KMS-11 (cell line): ENCODE measurements around the gene ACHE.
"Not testable (repeated sequence)": the region's sequence is repeated elsewhere in the genome, so short reads cannot be mapped to it uniquely, and the experiment has no call there.

ENCODE experiments used
- H2AFZ ChIP-seq: fragments of 200-600 bp; sonication (generic); 2 replicates; pipeline ENCODE4 v1.6.1; 2016; ENCODE audit warnings: antibody characterized with exemption, mixed run types, low read depth
- H3K27ac ChIP-seq: fragments of 200-600 bp; sonication (generic); 2 replicates; pipeline ENCODE4 v1.6.1; 2016; ENCODE audit warnings: mild to moderate bottlenecking, mixed run types
- H3K27me3 ChIP-seq: fragments of 200-600 bp; sonication (generic); 2 replicates; pipeline ENCODE4 v1.6.1; 2017; ENCODE audit warnings: mild to moderate bottlenecking, low read depth, mixed run types, moderate library complexity; ENCODE audit not compliant: insufficient read depth
- H3K36me3 ChIP-seq: fragments of 200-600 bp; sonication (generic); 2 replicates; pipeline ENCODE4 v1.6.1; 2017; ENCODE audit warnings: mild to moderate bottlenecking, mixed run types; ENCODE audit not compliant: insufficient read depth
- H3K4me1 ChIP-seq: fragments of 200-600 bp; sonication (generic); 2 replicates; pipeline ENCODE4 v1.6.1; 2016; ENCODE audit warnings: mild to moderate bottlenecking, low read depth, mixed run types; ENCODE audit not compliant: poor library complexity, severe bottlenecking
- H3K4me2 ChIP-seq: fragments of 200-600 bp; sonication (generic); 2 replicates; pipeline ENCODE4 v1.7.0; 2016; ENCODE audit warnings: mild to moderate bottlenecking, mixed run types
- H3K4me3 ChIP-seq: fragments of 200-600 bp; sonication (generic); IDR thresholded peaks from 2 replicates; pipeline ENCODE4 v1.6.1; 2017; ENCODE audit warnings: low read depth, low read length, mixed read lengths; ENCODE audit not compliant: insufficient read depth
- H3K79me2 ChIP-seq: fragments of 200-600 bp; sonication (generic); 2 replicates; pipeline ENCODE4 v1.6.1; 2016; ENCODE audit warnings: low read depth, mixed run types; ENCODE audit not compliant: insufficient read depth
- H3K9ac ChIP-seq: fragments of 200-600 bp; sonication (generic); 2 replicates; pipeline ENCODE4 v1.6.1; 2016; ENCODE audit warnings: mild to moderate bottlenecking, mixed run types
- H4K20me1 ChIP-seq: fragments of 200-600 bp; sonication (generic); 2 replicates; pipeline ENCODE4 v1.6.1; 2016; ENCODE audit warnings: mild to moderate bottlenecking, mixed run types; ENCODE audit not compliant: insufficient read depth
- TF ChIP-seq, protein P1 (sequence below): fragments of 200-600 bp; sonication (generic); conservative IDR thresholded peaks from 2 replicates; pipeline ENCODE4 v1.6.1; 2017; ENCODE audit warnings: low read depth, mild to moderate bottlenecking, antibody characterized with exemption, low read length, moderate library complexity, mixed read lengths

ACHE gene

DNA sequence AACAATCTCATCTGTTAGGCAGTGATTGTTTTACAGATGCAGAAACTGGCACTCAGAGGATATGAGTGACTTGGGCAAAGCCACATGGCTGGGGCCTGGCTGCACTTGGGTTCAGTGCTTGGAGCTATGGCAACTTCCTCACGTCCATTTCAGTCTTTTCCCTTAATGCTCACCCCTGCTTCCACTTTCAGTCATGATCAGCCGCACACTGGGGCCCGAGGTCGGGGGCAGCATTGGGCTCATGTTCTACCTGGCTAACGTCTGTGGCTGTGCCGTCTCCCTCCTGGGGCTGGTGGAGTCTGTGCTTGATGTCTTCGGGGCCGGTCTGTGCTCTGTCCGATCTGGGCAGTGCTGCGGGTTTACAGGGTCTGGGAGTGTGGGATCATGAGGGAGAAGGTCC is 40.2 kb downstream of the ACHE start:
- no peak overlapping the region for H3K27ac ChIP-seq
- H3K27me3 ChIP-seq, result no peaks in the 10 kb centered on the region
- H2AFZ ChIP-seq, result no peak overlapping the region
- TF ChIP-seq, protein P1, sequence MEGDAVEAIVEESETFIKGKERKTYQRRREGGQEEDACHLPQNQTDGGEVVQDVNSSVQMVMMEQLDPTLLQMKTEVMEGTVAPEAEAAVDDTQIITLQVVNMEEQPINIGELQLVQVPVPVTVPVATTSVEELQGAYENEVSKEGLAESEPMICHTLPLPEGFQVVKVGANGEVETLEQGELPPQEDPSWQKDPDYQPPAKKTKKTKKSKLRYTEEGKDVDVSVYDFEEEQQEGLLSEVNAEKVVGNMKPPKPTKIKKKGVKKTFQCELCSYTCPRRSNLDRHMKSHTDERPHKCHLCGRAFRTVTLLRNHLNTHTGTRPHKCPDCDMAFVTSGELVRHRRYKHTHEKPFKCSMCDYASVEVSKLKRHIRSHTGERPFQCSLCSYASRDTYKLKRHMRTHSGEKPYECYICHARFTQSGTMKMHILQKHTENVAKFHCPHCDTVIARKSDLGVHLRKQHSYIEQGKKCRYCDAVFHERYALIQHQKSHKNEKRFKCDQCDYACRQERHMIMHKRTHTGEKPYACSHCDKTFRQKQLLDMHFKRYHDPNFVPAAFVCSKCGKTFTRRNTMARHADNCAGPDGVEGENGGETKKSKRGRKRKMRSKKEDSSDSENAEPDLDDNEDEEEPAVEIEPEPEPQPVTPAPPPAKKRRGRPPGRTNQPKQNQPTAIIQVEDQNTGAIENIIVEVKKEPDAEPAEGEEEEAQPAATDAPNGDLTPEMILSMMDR, result no peak
- peaks cover 5% of the 10 kb centered on the region; the same call in 1 of the 2 replicates for H3K79me2 ChIP-seq
- no peak overlapping the region for H3K9ac ChIP-seq
- no peaks in the 10 kb centered on the region for H3K36me3 ChIP-seq
- H3K4me2 ChIP-seq, result no peak overlapping the region
- peaks cover 4% of the 10 kb centered on the region for H3K4me1 ChIP-seq
- no peaks in the 10 kb centered on the region for H4K20me1 ChIP-seq
- H3K4me3 ChIP-seq, result no peak overlapping the region

DNA sequence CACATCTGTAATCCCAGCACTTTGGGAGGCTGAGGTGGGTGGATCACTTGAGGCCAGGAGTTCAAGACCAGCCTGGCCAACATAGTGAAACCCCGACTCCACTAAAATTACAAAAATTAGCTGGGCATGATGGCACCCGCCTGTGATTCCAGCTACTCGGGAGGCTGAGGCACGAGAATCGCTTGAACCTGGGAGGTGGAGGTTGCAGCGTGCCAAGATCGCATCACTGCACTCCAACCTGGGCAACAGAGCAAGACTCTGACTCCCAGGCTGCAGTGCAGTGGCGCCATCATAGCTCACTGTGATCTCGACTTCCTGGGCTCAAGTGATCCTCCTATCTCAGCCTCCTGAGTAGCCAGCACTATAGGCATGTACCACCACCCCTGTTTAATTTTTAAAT is 40.8 kb downstream of the ACHE start:
- not testable (repeated sequence) for H4K20me1 ChIP-seq, H2AFZ ChIP-seq, H3K4me2 ChIP-seq, H3K4me1 ChIP-seq, H3K4me3 ChIP-seq, H3K79me2 ChIP-seq, H3K36me3 ChIP-seq, H3K27me3 ChIP-seq, H3K27ac ChIP-seq, H3K9ac ChIP-seq

GRCh38 chr7:100854146-100854895 is 41.4 kb downstream of the ACHE start:
- H3K4me3 ChIP-seq, result no peak overlapping the region
- no peak overlapping the region for H2AFZ ChIP-seq
- H3K4me2 ChIP-seq, result no peak overlapping the region
- H3K9ac ChIP-seq, result no peak overlapping the region
- no peak overlapping the region for H3K27ac ChIP-seq
- H4K20me1 ChIP-seq, result no peaks in the 10 kb centered on the region
- peaks cover 4% of the 10 kb centered on the region for H3K4me1 ChIP-seq
- no peaks in the 10 kb centered on the region for H3K36me3 ChIP-seq
- TF ChIP-seq, protein P1, result no peak
- peaks cover 5% of the 10 kb centered on the region; the same call in 1 of the 2 replicates for H3K79me2 ChIP-seq
- H3K27me3 ChIP-seq, result no peaks in the 10 kb centered on the region; the same call in 1 of the 2 replicates

GRCh38 chr7:100852048-100852872 is 43.4 kb downstream of the ACHE start, which contains the start of gene SLC12A9:
Gene SLC12A9 (plus strand): TSS chr7:100852713. CDS start chr7:100854198, 1,485 bp downstream.
- Histone ChIP-seq H2AFZ (peak within 1 kb of the TSS; percentile 98), H3K4me1 (peaks cover 4% of the 10 kb centered on the region)

More at GRCh38 chr7:100852048-100852872, 43.4 kb downstream of the ACHE start, which contains the start of gene SLC12A9:
- no peaks in the 10 kb centered on the region for H3K36me3 ChIP-seq
- H3K4me2 ChIP-seq, result peak within 1 kb of the TSS; percentile 47
- no peak within 1 kb of the TSS for H3K4me3 ChIP-seq
- TF ChIP-seq, protein P1, result peak; percentile 94
- peak within 1 kb of the TSS; percentile 49; the same call in 1 of the 2 replicates for H3K9ac ChIP-seq
- H3K27me3 ChIP-seq, result no peaks in the 10 kb centered on the region; the same call in 1 of the 2 replicates
- H3K79me2 ChIP-seq, result peaks cover 5% of the 10 kb centered on the region; the same call in 1 of the 2 replicates
- H4K20me1 ChIP-seq, result no peaks in the 10 kb centered on the region
- no peak within 1 kb of the TSS for H3K27ac ChIP-seq
